GM18526 (cell line): ENCODE results near the gene PLA2G2E.

Experiments used
- POLR2A ChIP-seq: IDR thresholded peaks from 3 replicates; pipeline ENCODE4 v1.6.1; 2011; ENCODE audit not compliant: insufficient read length; ENCODE audit errors: extremely low read depth

PLA2G2E gene

GRCh38 chr1:19909971-19910370 is 13.4 kb downstream of the PLA2G2E start:
- no peak for TF ChIP-seq POLR2A

- TF ChIP-seq POLR2A = no peak
Measured at GRCh38 chr1:19909392-19909791, 14.0 kb downstream of the PLA2G2E start.

GRCh38 chr1:19907456-19907855 is 16.0 kb downstream of the PLA2G2E start:
- no peak for TF ChIP-seq POLR2A

- no peak for TF ChIP-seq POLR2A
Measured at GRCh38 chr1:19903621-19904020, 19.8 kb downstream of the PLA2G2E start.

GRCh38 chr1:19901653-19902052 is 21.8 kb downstream of the PLA2G2E start:
- TF ChIP-seq POLR2A = no peak

GRCh38 chr1:19894218-19894617 is 29.2 kb downstream of the PLA2G2E start:
- TF ChIP-seq POLR2A = no peak

- TF ChIP-seq POLR2A = no peak
Measured at GRCh38 chr1:19893687-19894086, 29.7 kb downstream of the PLA2G2E start.

DNA sequence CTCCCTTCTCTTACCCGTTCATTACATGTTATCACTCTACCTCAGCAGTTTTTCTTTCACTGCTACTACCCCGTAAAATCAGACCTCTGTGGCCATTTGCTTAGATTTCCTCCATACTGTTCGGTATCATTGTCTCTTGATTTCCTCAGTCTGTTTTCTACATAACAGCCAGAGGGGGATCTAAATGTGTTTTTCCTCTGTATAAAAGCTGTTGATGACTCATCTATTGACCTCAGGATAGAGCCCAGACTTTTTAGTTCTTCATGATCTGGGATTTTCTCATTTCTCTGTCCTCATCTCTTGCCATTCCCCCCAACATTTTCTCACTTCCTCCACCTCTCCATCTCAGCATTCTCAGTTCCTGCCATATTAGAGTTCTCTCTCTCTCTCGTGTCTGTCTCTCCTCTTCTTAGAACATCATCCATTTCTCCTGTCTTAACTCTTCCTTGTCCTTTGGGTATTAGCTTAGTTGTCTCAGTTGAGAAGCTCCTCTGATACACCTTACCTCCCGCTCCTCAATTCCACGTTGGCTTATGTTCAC is 30.7 kb downstream of the PLA2G2E start:
- TF ChIP-seq POLR2A = no peak

DNA sequence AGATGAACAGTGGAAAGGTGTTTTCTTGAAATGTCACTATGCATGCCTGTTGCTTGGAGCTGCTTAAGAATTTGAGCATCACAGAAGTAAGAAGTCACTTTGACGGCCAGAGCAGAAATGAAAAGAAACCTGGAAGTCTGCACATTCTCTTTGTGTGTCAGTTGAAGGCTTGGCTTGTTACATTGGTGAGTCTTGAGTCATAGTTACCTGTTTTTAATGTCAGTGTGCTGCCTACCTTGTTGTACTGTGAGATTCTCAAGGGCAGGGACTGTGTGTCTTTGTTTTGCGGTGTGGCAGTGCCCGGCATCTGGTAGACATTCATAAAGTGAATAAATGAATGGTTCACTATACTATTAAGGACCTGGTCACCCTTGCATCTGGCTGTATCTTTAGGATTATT is 31.3 kb downstream of the PLA2G2E start:
- no peak for TF ChIP-seq POLR2A

GRCh38 chr1:19889656-19890055 is 33.8 kb downstream of the PLA2G2E start:
- no peak for TF ChIP-seq POLR2A

DNA sequence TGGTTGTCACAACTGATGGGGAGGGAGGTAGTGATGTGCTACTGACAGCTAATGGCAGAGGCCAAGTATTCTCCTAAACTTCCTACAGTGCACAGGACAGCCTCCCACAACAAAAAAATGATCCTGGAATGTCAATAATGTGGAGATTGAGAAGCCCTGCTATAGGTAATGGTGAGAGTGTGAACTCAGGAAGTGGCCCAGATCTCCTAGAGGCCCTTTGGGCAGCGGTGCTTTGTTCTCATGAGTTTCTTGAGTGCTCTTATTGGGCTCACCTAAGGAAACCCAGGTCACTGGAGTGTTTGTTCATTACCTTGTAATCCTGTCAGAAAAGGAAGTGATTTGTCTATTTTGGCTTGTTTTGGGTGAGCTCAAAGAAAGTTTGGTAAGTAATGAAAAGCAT is 35.3 kb downstream of the PLA2G2E start:
- TF ChIP-seq POLR2A = no peak

- TF ChIP-seq POLR2A = no peak
Measured at GRCh38 chr1:19885821-19886220, 37.6 kb downstream of the PLA2G2E start.

DNA sequence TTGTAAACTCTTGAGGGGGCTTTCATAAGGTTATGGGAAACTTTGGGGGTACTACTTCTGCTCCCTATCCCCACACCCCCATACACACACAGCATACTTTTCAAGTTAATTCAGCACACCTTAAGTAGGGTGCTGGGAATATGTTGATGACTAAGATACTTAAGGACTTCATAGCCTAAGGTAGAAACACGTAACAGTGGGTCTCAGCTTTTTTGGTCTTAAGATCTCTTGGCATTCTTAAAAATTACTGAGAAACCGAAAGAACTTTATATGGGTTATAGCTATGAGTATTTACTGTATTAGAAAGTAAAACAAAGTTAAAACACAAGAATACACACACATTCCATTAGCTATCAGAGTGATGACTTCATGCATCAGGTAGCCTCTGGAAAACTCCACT is 39.1 kb downstream of the PLA2G2E start:
- no peak for TF ChIP-seq POLR2A

GRCh38 chr1:19882111-19883071 is 41.0 kb downstream of the PLA2G2E start, which contains the start of gene OTUD3:
Gene OTUD3 (plus strand): TSS chr1:19882395. CDS start chr1:19882514, 119 bp downstream.
- TF ChIP-seq POLR2A = peak; percentile 80

DNA sequence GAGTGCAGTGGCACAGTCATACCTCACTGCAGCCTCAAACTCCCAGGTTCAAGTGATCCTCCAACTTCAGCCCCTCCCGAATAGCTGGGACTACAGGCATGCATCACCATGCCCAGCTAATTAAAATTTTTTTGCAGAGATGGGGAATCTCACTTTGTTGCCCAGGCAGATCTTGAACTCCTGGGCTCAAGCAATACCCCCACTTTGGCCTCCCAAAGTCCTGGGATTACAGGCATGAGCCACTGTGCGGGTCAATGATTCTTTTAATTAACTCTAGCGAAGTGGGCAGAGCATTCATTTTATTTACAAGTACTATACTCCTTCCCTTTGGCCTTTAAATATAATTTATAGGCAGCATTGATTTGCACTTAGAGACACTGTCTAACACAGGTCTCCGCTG is 43.8 kb downstream of the PLA2G2E start:
- TF ChIP-seq POLR2A = no peak

- no peak for TF ChIP-seq POLR2A
Measured at GRCh38 chr1:19879227-19879626, 44.2 kb downstream of the PLA2G2E start.

- no peak for TF ChIP-seq POLR2A
Measured at GRCh38 chr1:19878637-19878985, 44.8 kb downstream of the PLA2G2E start.
